Measurements from ENCODE around the gene NDUFA6. TPM values are rescaled to one million over a fixed set of nuclear protein-coding genes. Genes with fewer than 3 reads are reported as not detected.
A peak's percentile ranks its signal among the peaks of the same experiment; 100 is the strongest.
"Not testable (repeated sequence)": the region's sequence is repeated elsewhere in the genome, so short reads cannot be mapped to it uniquely, and the experiment has no call there.

The NDUFA6 gene
- polyA plus RNA-seq, 6 donors from 2014 or later, result 96.8 to 110 (median 104) TPM

- ATAC-seq (ENCODE audit: low read depth in 2 of 2); H3K9me3 Mint-ChIP-seq; H3K4me1 Mint-ChIP-seq; H3K4me3 Mint-ChIP-seq; H3K27me3 Mint-ChIP-seq; H3K36me3 Mint-ChIP-seq; DNase-seq; H3K27ac Mint-ChIP-seq: not testable (repeated sequence)
These were observed 38.5 kb upstream of the NDUFA6 start for GRCh38 chr22:42128776-42129694.

- not testable (repeated sequence) for H3K9me3 Mint-ChIP-seq; H3K36me3 Mint-ChIP-seq; H3K4me3 Mint-ChIP-seq; ATAC-seq (ENCODE audit: low read depth in 2 of 2); DNase-seq; H3K4me1 Mint-ChIP-seq; H3K27me3 Mint-ChIP-seq
- H3K27ac Mint-ChIP-seq, result peak overlapping the region in 1 of 6 donors; percentile 20
These were observed 37.4 kb upstream of the NDUFA6 start for GRCh38 chr22:42128007-42128406.

GRCh38 chr22:42127606-42128005 lies 37.0 kb upstream of the NDUFA6 start:
- Mint-ChIP-seq H3K9me3 (no peaks in the 10 kb centered on the region), H3K27ac (peak overlapping the region in 1 of 6 donors; percentile 25), H3K27me3 (no peaks in the 10 kb centered on the region), H3K4me1 (peaks cover 0 to 7% (median 0%) of the 10 kb centered on the region in 3 donors), H3K4me3 (no peak overlapping the region), H3K36me3 (no peaks in the 10 kb centered on the region)
- DNase-seq (no peak), ATAC-seq (ENCODE audit: low read depth in 2 of 2) (no peak)

GRCh38 chr22:42123529-42123928 lies 33.0 kb upstream of the NDUFA6 start:
- not testable (repeated sequence) for H3K27ac Mint-ChIP-seq

GRCh38 chr22:42120231-42121021 lies 29.9 kb upstream of the NDUFA6 start:
- H3K27ac Mint-ChIP-seq, result peak overlapping the region in 4 of 6 donors; percentile 8 to 95 (median 53)
- DNase-seq (peak; percentile 10), ATAC-seq (ENCODE audit: low read depth in 2 of 2) (peak in 1 of 2 donors; percentile 72)
- not testable (repeated sequence) for H3K36me3 Mint-ChIP-seq, H3K27me3 Mint-ChIP-seq
- H3K9me3 Mint-ChIP-seq, result peaks cover 0 to 14% (median 8%) of the 10 kb centered on the region in 7 donors
- H3K4me3 Mint-ChIP-seq, result peak overlapping the region; percentile 17 to 91 (median 77)
- H3K4me1 Mint-ChIP-seq, result peaks cover 21 to 27% (median 27%) of the 10 kb centered on the region in 3 donors

More at GRCh38 chr22:42123529-42123928, 33.0 kb upstream of the NDUFA6 start:
- not testable (repeated sequence) for ATAC-seq (ENCODE audit: low read depth in 2 of 2); H3K9me3 Mint-ChIP-seq; DNase-seq; H3K27me3 Mint-ChIP-seq; H3K36me3 Mint-ChIP-seq; H3K4me3 Mint-ChIP-seq
- H3K4me1 Mint-ChIP-seq, result peaks cover 21 to 34% (median 27%) of the 10 kb centered on the region in 3 donors

GRCh38 chr22:42116848-42117424 lies 26.4 kb upstream of the NDUFA6 start:
- Mint-ChIP-seq H3K27me3 (no peaks in the 10 kb centered on the region), H3K4me3 (no peak overlapping the region), H3K36me3 (peaks cover 5 to 16% of the 10 kb centered on the region in 2 donors), H3K27ac (no peak overlapping the region), H3K4me1 (peaks cover 18 to 26% (median 24%) of the 10 kb centered on the region in 3 donors), H3K9me3 (peaks cover 3 to 27% (median 18%) of the 10 kb centered on the region in 7 donors)
- ATAC-seq (ENCODE audit: low read depth in 2 of 2) (no peak), DNase-seq (no peak)

- not testable (repeated sequence) for H3K4me3 Mint-ChIP-seq; DNase-seq; H3K27me3 Mint-ChIP-seq; ATAC-seq (ENCODE audit: low read depth in 2 of 2)
- Mint-ChIP-seq H3K27ac (peak overlapping the region in 1 of 6 donors; percentile 76), H3K9me3 (peaks cover 3 to 27% (median 18%) of the 10 kb centered on the region in 7 donors), H3K36me3 (peaks cover 5 to 16% of the 10 kb centered on the region in 2 donors), H3K4me1 (peaks cover 13 to 15% (median 14%) of the 10 kb centered on the region in 3 donors)
These were observed 24.9 kb upstream of the NDUFA6 start for GRCh38 chr22:42115420-42115830.

- Mint-ChIP-seq H3K4me3 (no peak overlapping the region), H3K9me3 (peaks cover 3 to 27% (median 18%) of the 10 kb centered on the region in 7 donors), H3K4me1 (peaks cover 6 to 8% (median 7%) of the 10 kb centered on the region in 3 donors), H3K27ac (no peak overlapping the region), H3K27me3 (no peaks in the 10 kb centered on the region), H3K36me3 (peaks cover 5 to 16% of the 10 kb centered on the region in 2 donors)
- DNase-seq, result no peak
- ATAC-seq (ENCODE audit: low read depth in 2 of 2), result no peak
These were observed 24.1 kb upstream of the NDUFA6 start for GRCh38 chr22:42114721-42115120.

GRCh38 chr22:42112793-42113192 lies 22.2 kb upstream of the NDUFA6 start:
- peaks cover 3 to 27% (median 18%) of the 10 kb centered on the region in 7 donors for H3K9me3 Mint-ChIP-seq
- not testable (repeated sequence) for DNase-seq; H3K27me3 Mint-ChIP-seq; ATAC-seq (ENCODE audit: low read depth in 2 of 2); H3K4me1 Mint-ChIP-seq; H3K27ac Mint-ChIP-seq; H3K4me3 Mint-ChIP-seq
- peaks cover 16% of the 10 kb centered on the region in 2 donors for H3K36me3 Mint-ChIP-seq

- peaks cover 3 to 26% (median 18%) of the 10 kb centered on the region in 7 donors for H3K9me3 Mint-ChIP-seq
- no peaks in the 10 kb centered on the region for H3K4me1 Mint-ChIP-seq
- no peak overlapping the region for H3K4me3 Mint-ChIP-seq
- H3K36me3 Mint-ChIP-seq, result peaks cover 17 to 22% of the 10 kb centered on the region in 2 donors
- DNase-seq, result no peak
- no peaks in the 10 kb centered on the region for H3K27me3 Mint-ChIP-seq
- no peak overlapping the region for H3K27ac Mint-ChIP-seq
- ATAC-seq (ENCODE audit: low read depth in 2 of 2), result no peak
These were observed 21.2 kb upstream of the NDUFA6 start for GRCh38 chr22:42111798-42112197.

GRCh38 chr22:42108848-42109247 lies 18.3 kb upstream of the NDUFA6 start:
- peaks cover 2 to 14% (median 9%) of the 10 kb centered on the region in 7 donors for H3K9me3 Mint-ChIP-seq
- H3K27ac Mint-ChIP-seq, result no peak overlapping the region
- H3K27me3 Mint-ChIP-seq, result no peaks in the 10 kb centered on the region
- H3K36me3 Mint-ChIP-seq, result peaks cover 12 to 24% of the 10 kb centered on the region in 2 donors
- no peak overlapping the region for H3K4me3 Mint-ChIP-seq
- no peak for ATAC-seq (ENCODE audit: low read depth in 2 of 2)
- no peak for DNase-seq
- H3K4me1 Mint-ChIP-seq, result no peaks in the 10 kb centered on the region

- H3K27ac Mint-ChIP-seq; H3K4me1 Mint-ChIP-seq; H3K27me3 Mint-ChIP-seq; H3K4me3 Mint-ChIP-seq; ATAC-seq (ENCODE audit: low read depth in 2 of 2); DNase-seq: not testable (repeated sequence)
- Mint-ChIP-seq H3K36me3 (peaks cover 17 to 28% of the 10 kb centered on the region in 2 donors), H3K9me3 (peaks cover 4 to 43% (median 36%) of the 10 kb centered on the region in 7 donors)
These were observed 13.8 kb upstream of the NDUFA6 start for GRCh38 chr22:42104332-42104860.

- Mint-ChIP-seq H3K9me3 (peaks cover 4 to 45% (median 39%) of the 10 kb centered on the region in 7 donors), H3K36me3 (peaks cover 4 to 21% of the 10 kb centered on the region in 2 donors), H3K4me3 (no peak overlapping the region), H3K27ac (peak overlapping the region in 1 of 6 donors; percentile 14), H3K4me1 (no peaks in the 10 kb centered on the region), H3K27me3 (no peaks in the 10 kb centered on the region)
- ATAC-seq (ENCODE audit: low read depth in 2 of 2) (no peak), DNase-seq (no peak)
These were observed 10.6 kb upstream of the NDUFA6 start for GRCh38 chr22:42101199-42101598.
